Liver (tissue), 9 donors: ENCODE measurements around the gene NYNRIN. TPM values are rescaled to one million over a fixed set of nuclear protein-coding genes. Genes with fewer than 3 reads are reported as not detected.

Experiments
- DNase-seq: peaks from one replicate; pipeline ENCODE4 v3.0.0-alpha.2; 2017; ENCODE audit warnings: low spot score
- H3K27ac ChIP-seq, 2 donors: one replicate each; pipeline ENCODE4 v1.7.0; 2013; ENCODE audit warnings: inconsistent platforms in 2 of 2, low read length in 2 of 2, control low read depth in 1 of 2, low read depth in 1 of 2, mild to moderate bottlenecking in 1 of 2
- H3K27me3 ChIP-seq, 4 donors: one replicate each; pipeline versions ENCODE4 v1.6.1 to v1.7.0; 2013; ENCODE audit warnings: low read length in 3 of 4, inconsistent platforms in 1 of 4, mild to moderate bottlenecking in 1 of 4, moderate library complexity in 1 of 4; ENCODE audit not compliant: control insufficient read depth in 4 of 4, insufficient read depth in 4 of 4
- H3K36me3 ChIP-seq, 4 donors: one replicate each; pipeline versions ENCODE4 v1.6.1 to v1.7.0; 2013; ENCODE audit warnings: low read length in 3 of 4, mild to moderate bottlenecking in 3 of 4, low read depth in 1 of 4, moderate library complexity in 1 of 4; ENCODE audit not compliant: control insufficient read depth in 4 of 4, insufficient read depth in 3 of 4
- H3K4me1 ChIP-seq, 4 donors: one replicate each; pipeline versions ENCODE4 v1.6.1 to v1.7.0; 2013; ENCODE audit warnings: low read length in 3 of 4, mild to moderate bottlenecking in 3 of 4, moderate library complexity in 1 of 4; ENCODE audit not compliant: control insufficient read depth in 4 of 4, insufficient read depth in 4 of 4
- H3K4me3 ChIP-seq, 3 donors: one replicate each; pipeline versions ENCODE4 v1.6.1 to v1.7.0; 2013; ENCODE audit warnings: low read length in 3 of 3, control low read depth in 1 of 3, low read depth in 1 of 3, mild to moderate bottlenecking in 1 of 3
- H3K9ac ChIP-seq, 2 donors: one replicate each; pipeline ENCODE4 v1.7.0; 2013; ENCODE audit warnings: low read length in 2 of 2, mild to moderate bottlenecking in 2 of 2, moderate library complexity in 2 of 2, control low read depth in 1 of 2, low read depth in 1 of 2
- H3K9me3 ChIP-seq, 4 donors: one replicate each; pipeline versions ENCODE4 v1.6.1 to v1.7.0; 2013; ENCODE audit warnings: low read length in 3 of 4; ENCODE audit not compliant: control insufficient read depth in 4 of 4
- EGR1 ChIP-seq, 2 donors: IDR thresholded peaks; 2 replicates each; pipeline ENCODE4 v1.6.1; 2016 to 2018; ENCODE audit warnings: antibody characterized with exemption in 2 of 2, low read depth in 2 of 2
- FOXA2 ChIP-seq: IDR thresholded peaks from 2 replicates; pipeline ENCODE4 v1.6.1; 2016; ENCODE audit warnings: antibody characterized with exemption
- GABPA ChIP-seq, 2 donors: IDR thresholded peaks in 1 of 2; conservative IDR thresholded peaks in 1 of 2; 2 replicates each; pipeline ENCODE4 v1.6.1; 2016; ENCODE audit warnings: antibody characterized with exemption in 2 of 2, mild to moderate bottlenecking in 1 of 2, moderate library complexity in 1 of 2
- HNF4A ChIP-seq, 2 donors: conservative IDR thresholded peaks; 2 replicates each; pipeline ENCODE4 v1.6.1; 2016; ENCODE audit warnings: antibody characterized with exemption in 2 of 2, mild to moderate bottlenecking in 2 of 2
- JUND ChIP-seq, 2 donors: IDR thresholded peaks; 2 replicates each; pipeline ENCODE4 v1.6.1; 2016; ENCODE audit warnings: antibody characterized with exemption in 2 of 2
- MAX ChIP-seq: IDR thresholded peaks from 2 replicates; pipeline ENCODE4 v1.6.1; 2016; ENCODE audit warnings: antibody characterized with exemption
- NR2F2 ChIP-seq: IDR thresholded peaks from 2 replicates; pipeline ENCODE4 v1.6.1; 2016; ENCODE audit warnings: antibody characterized with exemption
- REST ChIP-seq: IDR thresholded peaks from 2 replicates; pipeline ENCODE4 v1.6.1; 2016; ENCODE audit warnings: antibody characterized with exemption, mild to moderate bottlenecking
- RXRA ChIP-seq, 2 donors: IDR thresholded peaks; 2 replicates each; pipeline ENCODE4 v1.6.1; 2017 to 2018; ENCODE audit warnings: antibody characterized with exemption in 2 of 2, mild to moderate bottlenecking in 1 of 2
- SP1 ChIP-seq: IDR thresholded peaks from 2 replicates; pipeline ENCODE4 v1.6.1; 2018; ENCODE audit warnings: antibody characterized with exemption, mild to moderate bottlenecking
- TAF1 ChIP-seq: conservative IDR thresholded peaks from 2 replicates; pipeline ENCODE4 v1.6.1; 2016; ENCODE audit warnings: antibody characterized with exemption, mild to moderate bottlenecking
- WGBS: extraction: QIAGEN DNeasy Blood & Tissue Kit; methylation state at CpG from one replicate; pipeline ENCODE4 v1.1.7; 2013; 5-methylcytosine and 5-hydroxymethylcytosine counted together
- polyA plus RNA-seq, 2 donors: library from polyadenylated mRNA; stranded (reverse) in 1 of 2; unstranded in 1 of 2; fragments of 200-250 nt in 1 of 2; fragments of >200 nt in 1 of 2; fragmentation: Nextera tagmentation in 1 of 2; extraction: Ambion mirVana in 1 of 2; gene quantifications; one replicate each; pipeline versions ENCODE4 v1.2.1 to v1.2.3, GENCODE V29; 2013 to 2015
- total RNA-seq, 2 donors: library from RNA; depleted of rRNA; stranded (reverse); fragments of >200 nt; gene quantifications; one replicate each; pipeline ENCODE4 v1.2.3, GENCODE V29; 2014
- TF ChIP-seq, protein P1 (sequence below): fragments of 150-350 bp; IDR thresholded peaks from 2 replicates; pipeline ENCODE4 v1.5.1; 2017; ENCODE audit warnings: improper control_type of control experiment, low read depth, low read length; ENCODE audit not compliant: missing input control
- TF ChIP-seq, protein P2 (sequence below): IDR thresholded peaks from 2 replicates; pipeline ENCODE4 v1.6.1; 2016; ENCODE audit warnings: antibody characterized with exemption
- donor health status: healthy.
- donor health status: healthy.
- donor health status: healthy.
- donor health status: healthy.
- donor health status: healthy.

Gene NYNRIN
- total and polyA plus RNA-seq, 4 donors: 0.89 to 11.0 (median 1.8) TPM

DNA sequence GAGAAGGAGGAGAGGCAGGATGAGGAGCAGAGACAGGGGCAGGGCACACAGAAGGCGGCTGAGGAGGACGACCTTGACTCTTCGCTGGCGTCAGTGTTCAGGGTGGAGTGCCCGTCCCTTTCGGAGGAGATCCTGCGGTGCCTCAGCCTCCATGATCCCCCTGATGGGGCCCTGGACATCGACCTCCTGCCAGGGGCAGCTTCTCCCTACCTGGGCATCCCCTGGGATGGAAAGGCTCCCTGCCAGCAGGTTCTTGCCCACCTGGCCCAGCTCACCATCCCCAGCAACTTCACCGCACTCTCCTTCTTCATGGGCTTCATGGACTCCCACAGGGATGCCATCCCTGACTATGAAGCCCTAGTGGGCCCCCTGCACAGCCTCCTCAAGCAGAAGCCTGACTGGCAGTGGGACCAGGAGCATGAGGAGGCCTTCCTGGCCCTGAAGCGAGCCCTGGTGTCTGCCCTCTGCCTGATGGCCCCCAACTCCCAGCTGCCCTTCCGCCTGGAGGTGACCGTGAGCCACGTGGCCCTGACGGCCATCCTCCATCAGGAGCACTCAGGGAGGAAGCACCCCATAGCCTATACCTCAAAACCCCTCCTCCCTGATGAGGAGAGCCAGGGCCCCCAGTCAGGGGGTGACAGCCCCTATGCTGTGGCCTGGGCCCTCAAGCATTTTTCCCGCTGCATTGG is 16.1 kb downstream of the NYNRIN start:
- no peaks in the 10 kb centered on the region for H3K9me3 ChIP-seq
- DNase-seq: no peak
- peaks cover 0 to 9% (median 3%) of the 10 kb centered on the region in 4 donors for H3K36me3 ChIP-seq
- H3K4me3 ChIP-seq: no peak overlapping the region
- no peak for TF ChIP-seq TAF1
- no peak for TF ChIP-seq HNF4A (conservative IDR thresholded peaks at IDR 0.05)
- TF ChIP-seq NR2F2: no peak
- TF ChIP-seq, protein P1, sequence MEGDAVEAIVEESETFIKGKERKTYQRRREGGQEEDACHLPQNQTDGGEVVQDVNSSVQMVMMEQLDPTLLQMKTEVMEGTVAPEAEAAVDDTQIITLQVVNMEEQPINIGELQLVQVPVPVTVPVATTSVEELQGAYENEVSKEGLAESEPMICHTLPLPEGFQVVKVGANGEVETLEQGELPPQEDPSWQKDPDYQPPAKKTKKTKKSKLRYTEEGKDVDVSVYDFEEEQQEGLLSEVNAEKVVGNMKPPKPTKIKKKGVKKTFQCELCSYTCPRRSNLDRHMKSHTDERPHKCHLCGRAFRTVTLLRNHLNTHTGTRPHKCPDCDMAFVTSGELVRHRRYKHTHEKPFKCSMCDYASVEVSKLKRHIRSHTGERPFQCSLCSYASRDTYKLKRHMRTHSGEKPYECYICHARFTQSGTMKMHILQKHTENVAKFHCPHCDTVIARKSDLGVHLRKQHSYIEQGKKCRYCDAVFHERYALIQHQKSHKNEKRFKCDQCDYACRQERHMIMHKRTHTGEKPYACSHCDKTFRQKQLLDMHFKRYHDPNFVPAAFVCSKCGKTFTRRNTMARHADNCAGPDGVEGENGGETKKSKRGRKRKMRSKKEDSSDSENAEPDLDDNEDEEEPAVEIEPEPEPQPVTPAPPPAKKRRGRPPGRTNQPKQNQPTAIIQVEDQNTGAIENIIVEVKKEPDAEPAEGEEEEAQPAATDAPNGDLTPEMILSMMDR: no peak
- TF ChIP-seq, protein P2, sequence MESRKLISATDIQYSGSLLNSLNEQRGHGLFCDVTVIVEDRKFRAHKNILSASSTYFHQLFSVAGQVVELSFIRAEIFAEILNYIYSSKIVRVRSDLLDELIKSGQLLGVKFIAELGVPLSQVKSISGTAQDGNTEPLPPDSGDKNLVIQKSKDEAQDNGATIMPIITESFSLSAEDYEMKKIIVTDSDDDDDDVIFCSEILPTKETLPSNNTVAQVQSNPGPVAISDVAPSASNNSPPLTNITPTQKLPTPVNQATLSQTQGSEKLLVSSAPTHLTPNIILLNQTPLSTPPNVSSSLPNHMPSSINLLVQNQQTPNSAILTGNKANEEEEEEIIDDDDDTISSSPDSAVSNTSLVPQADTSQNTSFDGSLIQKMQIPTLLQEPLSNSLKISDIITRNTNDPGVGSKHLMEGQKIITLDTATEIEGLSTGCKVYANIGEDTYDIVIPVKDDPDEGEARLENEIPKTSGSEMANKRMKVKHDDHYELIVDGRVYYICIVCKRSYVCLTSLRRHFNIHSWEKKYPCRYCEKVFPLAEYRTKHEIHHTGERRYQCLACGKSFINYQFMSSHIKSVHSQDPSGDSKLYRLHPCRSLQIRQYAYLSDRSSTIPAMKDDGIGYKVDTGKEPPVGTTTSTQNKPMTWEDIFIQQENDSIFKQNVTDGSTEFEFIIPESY: no peak
- H3K27me3 ChIP-seq: no peaks in the 10 kb centered on the region
- peaks cover 0 to 16% (median 7%) of the 10 kb centered on the region in 4 donors for H3K4me1 ChIP-seq
- H3K9ac ChIP-seq: no peak overlapping the region
- 91% methylated on average over 15 of the region's 15 CpGs for WGBS
- no peak overlapping the region for H3K27ac ChIP-seq

- peaks cover 0 to 9% (median 3%) of the 10 kb centered on the region in 4 donors for H3K36me3 ChIP-seq
- H3K4me1 ChIP-seq: peaks cover 0 to 16% (median 7%) of the 10 kb centered on the region in 4 donors
- H3K27ac ChIP-seq: no peak overlapping the region
- TF ChIP-seq GABPA (IDR thresholded peaks at IDR 0.05 in 1 of 2, conservative IDR thresholded peaks at IDR 0.05 in 1 of 2) (no peak), TAF1 (no peak), EGR1 (IDR thresholded peaks at IDR 0.05; ENCODE audit: low read depth in 2 of 2) (no peak), FOXA2 (no peak), REST (no peak), SP1 (no peak), RXRA (IDR thresholded peaks at IDR 0.05) (no peak), JUND (IDR thresholded peaks at IDR 0.05) (no peak), HNF4A (conservative IDR thresholded peaks at IDR 0.05) (no peak), MAX (no peak)
- TF ChIP-seq, protein P2: no peak
- no peak for DNase-seq
- no peak overlapping the region for H3K4me3 ChIP-seq
- no peaks in the 10 kb centered on the region for H3K27me3 ChIP-seq
- no peaks in the 10 kb centered on the region for H3K9me3 ChIP-seq
- WGBS: 93% methylated on average over 25 of the region's 25 CpGs
- no peak overlapping the region for H3K9ac ChIP-seq
Observed at GRCh38 chr14:24415421-24416253, 16.8 kb downstream of the NYNRIN start.
